Skeletal muscle satellite cell (primary cell): ENCODE measurements around the gene MSS51.
"Not testable (repeated sequence)": the region's sequence is repeated elsewhere in the genome, so short reads cannot be mapped to it uniquely, and the experiment has no call there.

ENCODE experiments used
- H3K27me3 ChIP-seq: 2 replicates; pipeline ENCODE4 v1.7.0; 2013; ENCODE audit warnings: low read length; ENCODE audit not compliant: control insufficient read depth, insufficient read depth
- H3K36me3 ChIP-seq: 2 replicates; pipeline ENCODE4 v1.7.0; 2013; ENCODE audit warnings: mild to moderate bottlenecking, control low read depth, low read length; ENCODE audit not compliant: insufficient read depth
- H3K4me1 ChIP-seq: 2 replicates; pipeline ENCODE4 v1.7.0; 2013; ENCODE audit warnings: low read length; ENCODE audit not compliant: control insufficient read depth, insufficient read depth
- H3K4me2 ChIP-seq: 2 replicates; pipeline ENCODE4 v1.7.0; 2013; ENCODE audit warnings: mild to moderate bottlenecking, low read length
- H3K4me3 ChIP-seq: 2 replicates; pipeline ENCODE4 v1.7.0; 2013; ENCODE audit warnings: low read length
- H3K9ac ChIP-seq: 2 replicates; pipeline ENCODE4 v1.7.0; 2013; ENCODE audit warnings: mild to moderate bottlenecking, low read depth, low read length, moderate library complexity
- H3K9me3 ChIP-seq: replicated peaks from 2 replicates; pipeline ENCODE4 v1.7.0; 2013; ENCODE audit warnings: mild to moderate bottlenecking, control low read depth, low read length

Gene MSS51

DNA sequence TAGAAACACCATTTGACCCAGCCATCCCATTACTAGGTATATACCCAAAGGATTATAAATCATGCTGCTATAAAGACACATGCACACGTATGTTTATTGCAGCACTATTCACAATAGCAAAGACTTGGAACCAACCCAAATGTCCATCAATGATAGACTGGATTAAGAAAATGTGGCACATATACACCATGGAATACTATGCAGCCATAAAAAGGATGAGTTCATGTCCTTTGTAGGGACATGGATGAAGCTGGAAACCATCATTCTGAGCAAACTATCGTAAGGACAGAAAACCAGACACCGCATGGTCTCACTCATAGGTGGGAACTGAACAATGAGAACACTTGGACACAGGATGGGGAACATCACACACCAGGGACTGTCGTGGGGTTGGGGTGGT, 39.0 kb downstream of the MSS51 start:
- not testable (repeated sequence) for H3K9me3 ChIP-seq, H3K27me3 ChIP-seq, H3K9ac ChIP-seq, H3K4me3 ChIP-seq, H3K4me2 ChIP-seq, H3K4me1 ChIP-seq
- H3K36me3 ChIP-seq, result peaks cover 52% of the 10 kb centered on the region

- Histone ChIP-seq H3K9me3 (no peaks in the 10 kb centered on the region), H3K27me3 (no peaks in the 10 kb centered on the region), H3K4me1 (no peaks in the 10 kb centered on the region), H3K4me2 (no peak overlapping the region), H3K4me3 (no peak overlapping the region), H3K36me3 (peaks cover 63% of the 10 kb centered on the region), H3K9ac (no peak overlapping the region)
Measured at GRCh38 chr10:73388228-73388627, 45.1 kb downstream of the MSS51 start.

DNA sequence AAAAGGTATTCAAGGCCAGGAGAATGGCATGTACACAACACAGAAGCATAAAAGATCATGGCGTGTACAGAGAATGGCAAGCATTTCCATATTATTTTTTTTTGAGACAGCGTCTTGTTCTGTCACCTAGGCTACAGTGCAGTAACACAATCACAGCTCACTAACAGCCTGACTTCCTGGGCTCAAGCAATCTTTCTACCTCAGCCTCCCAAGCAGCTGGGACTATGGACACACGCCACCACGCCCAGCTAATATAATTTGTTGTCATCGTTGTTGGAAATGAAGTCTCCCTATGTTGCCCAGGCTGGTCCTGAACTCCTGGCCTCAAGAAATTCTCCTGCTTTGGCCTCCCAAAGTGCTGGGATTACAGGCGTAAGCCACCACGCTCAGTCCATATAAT, 46.8 kb downstream of the MSS51 start:
- Histone ChIP-seq H3K9ac (no peak overlapping the region), H3K4me3 (no peak overlapping the region), H3K36me3 (peaks cover 76% of the 10 kb centered on the region), H3K4me1 (no peaks in the 10 kb centered on the region), H3K4me2 (no peak overlapping the region), H3K27me3 (no peaks in the 10 kb centered on the region), H3K9me3 (no peaks in the 10 kb centered on the region)

DNA sequence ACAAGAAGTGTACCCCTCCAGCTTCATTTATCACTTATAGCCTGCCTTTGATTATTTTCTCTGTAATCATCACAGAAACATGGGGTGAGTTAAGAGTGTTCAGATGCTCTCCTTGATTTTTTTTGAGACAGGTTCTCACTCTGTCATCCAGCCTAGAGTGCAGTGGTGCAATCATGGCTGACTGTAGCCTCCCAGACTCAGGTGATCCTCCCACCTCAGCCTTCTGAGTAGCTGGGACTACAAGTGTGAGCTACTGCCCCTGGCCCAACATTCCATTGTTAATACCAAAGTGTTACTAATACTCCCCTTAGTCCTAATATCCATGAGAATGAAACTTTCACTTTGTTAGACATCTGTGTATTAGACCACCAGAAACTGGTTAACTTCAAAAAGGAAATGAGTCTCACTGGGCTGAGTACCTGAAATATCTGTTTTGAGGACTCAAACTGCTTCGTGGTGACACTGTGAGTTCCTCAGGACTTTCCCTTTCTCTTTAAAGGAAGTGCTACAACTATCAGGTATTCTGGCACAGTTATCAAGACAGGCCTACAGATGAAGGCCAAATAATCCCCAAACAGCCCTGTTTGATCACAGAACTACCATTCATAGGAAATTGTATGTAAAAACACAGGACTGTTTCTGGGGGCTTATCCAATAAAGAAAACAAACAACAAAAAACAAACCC, 54.2 kb downstream of the MSS51 start:
- H3K4me3 ChIP-seq, result no peak overlapping the region
- no peaks in the 10 kb centered on the region for H3K27me3 ChIP-seq
- H3K9me3 ChIP-seq, result no peaks in the 10 kb centered on the region
- H3K36me3 ChIP-seq, result peaks cover 79% of the 10 kb centered on the region
- H3K4me2 ChIP-seq, result no peak overlapping the region
- no peaks in the 10 kb centered on the region for H3K4me1 ChIP-seq
- no peak overlapping the region for H3K9ac ChIP-seq

GRCh38 chr10:73376679-73377078, 56.7 kb downstream of the MSS51 start:
- H3K27me3 ChIP-seq, result no peaks in the 10 kb centered on the region
- H3K36me3 ChIP-seq, result peaks cover 71% of the 10 kb centered on the region
- H3K4me1 ChIP-seq, result no peaks in the 10 kb centered on the region
- no peaks in the 10 kb centered on the region for H3K9me3 ChIP-seq
- no peak overlapping the region for H3K4me2 ChIP-seq
- H3K4me3 ChIP-seq, result no peak overlapping the region
- no peak overlapping the region for H3K9ac ChIP-seq
